ENCODE results near the gene MFSD12.

DNA sequence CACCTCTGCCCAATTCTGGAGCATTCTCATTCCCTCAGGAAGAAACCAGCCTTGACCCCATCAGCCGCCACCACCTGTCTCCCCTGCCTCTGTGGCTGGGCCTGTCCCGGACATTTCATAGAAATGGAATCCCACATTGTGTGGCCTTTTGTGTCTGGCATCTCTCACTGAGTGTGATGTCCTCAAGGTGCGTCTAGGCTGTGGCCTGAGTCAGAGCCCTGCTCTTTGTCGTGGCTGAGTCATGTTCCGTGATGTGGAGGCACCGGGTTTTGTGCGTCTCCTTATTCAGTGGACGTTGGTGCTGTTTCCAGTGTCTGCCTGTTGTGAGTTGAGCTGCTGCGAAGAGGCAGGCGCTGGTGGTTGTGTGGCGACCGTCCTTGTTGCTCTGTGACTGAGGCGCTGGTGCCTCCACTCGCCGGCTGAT, 47.8 kb downstream of the MFSD12 start:
- TF ChIP-seq, protein P1, sequence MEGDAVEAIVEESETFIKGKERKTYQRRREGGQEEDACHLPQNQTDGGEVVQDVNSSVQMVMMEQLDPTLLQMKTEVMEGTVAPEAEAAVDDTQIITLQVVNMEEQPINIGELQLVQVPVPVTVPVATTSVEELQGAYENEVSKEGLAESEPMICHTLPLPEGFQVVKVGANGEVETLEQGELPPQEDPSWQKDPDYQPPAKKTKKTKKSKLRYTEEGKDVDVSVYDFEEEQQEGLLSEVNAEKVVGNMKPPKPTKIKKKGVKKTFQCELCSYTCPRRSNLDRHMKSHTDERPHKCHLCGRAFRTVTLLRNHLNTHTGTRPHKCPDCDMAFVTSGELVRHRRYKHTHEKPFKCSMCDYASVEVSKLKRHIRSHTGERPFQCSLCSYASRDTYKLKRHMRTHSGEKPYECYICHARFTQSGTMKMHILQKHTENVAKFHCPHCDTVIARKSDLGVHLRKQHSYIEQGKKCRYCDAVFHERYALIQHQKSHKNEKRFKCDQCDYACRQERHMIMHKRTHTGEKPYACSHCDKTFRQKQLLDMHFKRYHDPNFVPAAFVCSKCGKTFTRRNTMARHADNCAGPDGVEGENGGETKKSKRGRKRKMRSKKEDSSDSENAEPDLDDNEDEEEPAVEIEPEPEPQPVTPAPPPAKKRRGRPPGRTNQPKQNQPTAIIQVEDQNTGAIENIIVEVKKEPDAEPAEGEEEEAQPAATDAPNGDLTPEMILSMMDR (conservative IDR thresholded peaks at IDR 0.05): no peak
- TF ChIP-seq ZFX (IDR thresholded peaks at IDR 0.05): no peak
